HepG2 (cell line): ENCODE results near the gene NEDD4. TPM values are rescaled to one million over a fixed set of nuclear protein-coding genes. Genes with fewer than 3 reads are reported as not detected.
"Not testable (repeated sequence)": the region's sequence is repeated elsewhere in the genome, so short reads cannot be mapped to it uniquely, and the experiment has no call there.

ENCODE experiments used
- ATAC-seq: fragments of 200-7000 bp; cut with Tn5 transposase; 3 replicates; pipeline ENCODE4 v1.9.1; 2020; ENCODE audit warnings: mild to moderate bottlenecking, moderate library complexity
- BruUV-seq: library from RNA; stranded (reverse); fragments of 400-500 nt; replicated peaks from 2 replicates; lab custom pipeline; 2021; lab: Mats Ljungman, UMichigan
- CTCF ChIA-PET: fragments of 300-600 bp; formaldehyde crosslinking; extraction: SDS; loops from one replicate; lab custom pipeline; 2021; ENCODE audit warnings: low total read pairs, inconsistent platforms, low intra/inter-chr PET ratio; lab: Yijun Ruan, JAX
- POLR2A ChIA-PET: fragments of 350-600 bp; sonication (Branson Sonifier 250); formaldehyde crosslinking; loops from one replicate; lab custom pipeline; 2020; ENCODE audit warnings: antibody characterized with exemption, inconsistent platforms; lab: Yijun Ruan, JAX
- DNase-seq: peaks from one replicate; pipeline ENCODE4 v3.0.0-alpha.2; 2015; ENCODE audit warnings: low spot score
- FAIRE-seq: peaks from 3 replicates; lab custom pipeline; 2011; peaks lifted over from hg19 to GRCh38; lab: Jason Lieb, UNC
- H2AFZ ChIP-seq: one replicate; pipeline ENCODE4 v1.6.1; 2011; ENCODE audit warnings: low read length, inconsistent platforms
- H3K27ac ChIP-seq: fragments of 300-600 bp; 3 replicates; pipeline ENCODE4 v1.8.0; 2011; ENCODE audit warnings: mixed run types, mild to moderate bottlenecking, mixed read lengths, low read length, inconsistent platforms; ENCODE audit not compliant: insufficient read depth; ENCODE audit errors: extremely low read length
- H3K27me3 ChIP-seq, 2 experiments: fragments of 200-600 bp in 1 of 2; 2 replicates in 1 of 2; 3 replicates in 1 of 2; pipeline versions ENCODE4 v1.6.0 to v1.8.0; 2011; ENCODE audit warnings: low read length in 2 of 2, mild to moderate bottlenecking in 2 of 2, moderate library complexity in 2 of 2, inconsistent platforms in 1 of 2; ENCODE audit not compliant: insufficient read depth in 2 of 2, control insufficient read depth in 1 of 2
- H3K36me3 ChIP-seq, 2 experiments: fragments of 200-600 bp in 1 of 2; replicated peaks in 1 of 2; 2 replicates in 1 of 2; 3 replicates in 1 of 2; pipeline versions ENCODE4 v1.5.1 to v1.8.0; 2011; ENCODE audit warnings: low read length in 2 of 2, inconsistent platforms in 1 of 2; ENCODE audit not compliant: insufficient read depth in 2 of 2, control insufficient read depth in 1 of 2
- H3K4me1 ChIP-seq: 2 replicates; pipeline ENCODE4 v1.5.1; 2012; ENCODE audit warnings: low read length, inconsistent platforms; ENCODE audit not compliant: insufficient read depth
- H3K4me2 ChIP-seq: 2 replicates; pipeline ENCODE4 v1.6.0; 2011; ENCODE audit warnings: low read depth, low read length, inconsistent platforms
- H3K4me3 ChIP-seq, 3 experiments: fragments of 200-600 bp in 1 of 3; sonication (generic), shearing (Covaris generic) in 1 of 3; replicated peaks in 1 of 3; 2 replicates each; pipeline ENCODE4 v1.5.1; 2011 to 2016; ENCODE audit warnings: low read length in 3 of 3, inconsistent platforms in 2 of 3, low read depth in 2 of 3, mild to moderate bottlenecking in 2 of 3, control low read depth in 1 of 3, mixed read lengths in 1 of 3; ENCODE audit not compliant: insufficient read depth in 1 of 3
- H3K79me2 ChIP-seq: one replicate; pipeline ENCODE4 v1.6.1; 2011; ENCODE audit warnings: low read length, inconsistent platforms; ENCODE audit not compliant: insufficient read depth
- H3K9ac ChIP-seq: 2 replicates; pipeline ENCODE4 v1.6.0; 2011; ENCODE audit warnings: mild to moderate bottlenecking, low read depth, low read length, inconsistent platforms; ENCODE audit not compliant: insufficient read depth
- H3K9me3 ChIP-seq: 2 replicates; pipeline ENCODE4 v1.5.1; 2012; ENCODE audit warnings: mild to moderate bottlenecking, low read length
- H4K20me1 ChIP-seq: 2 replicates; pipeline ENCODE4 v1.6.0; 2011; ENCODE audit warnings: inconsistent platforms, mild to moderate bottlenecking, low read length, moderate library complexity; ENCODE audit not compliant: insufficient read depth
- MED8 ChIP-seq: sonication (generic); formaldehyde crosslinking; IDR thresholded peaks from 2 replicates; pipeline ENCODE4 v1.8.1; 2023; ENCODE audit warnings: mild to moderate bottlenecking, missing genetic modification reagents; ENCODE audit not compliant: insufficient replicate concordance
- ZMYM3 ChIP-seq: sonication (generic); formaldehyde crosslinking; IDR thresholded peaks from 2 replicates; pipeline ENCODE4 v1.5.1; 2020; ENCODE audit warnings: mild to moderate bottlenecking, missing genetic modification reagents
- WGBS: methylation state at CpG from one replicate; pipeline ENCODE4 v1.1.6; 2017; ENCODE audit warnings: low lambda C conversion rate; 5-methylcytosine and 5-hydroxymethylcytosine counted together
- in situ Hi-C: cut with HindIII; loops from 2 replicates; pipeline ENCODE4 v1.10.0; 2017; ENCODE audit warnings: low pct_unique_long_range_greater_than_20kb; ENCODE audit not compliant: extremely low pct_ligation_motif_present
- intact Hi-C: fragments of 100-400 bp; cut with micrococcal nuclease; formaldehyde crosslinking; loops from one replicate; pipeline ENCODE4 v1.10.0; 2022; ENCODE audit not compliant: unreplicated experiment
- polyA plus RNA-seq, 8 experiments: library from polyadenylated mRNA; depleted of rRNA in 3 of 8; stranded (reverse) in 7 of 8; unstranded in 1 of 8; fragments of >200 nt; fragmentation: Illumina TruSeq in 4 of 8; extraction: Trizol in 4 of 8; gene quantifications; 2 replicates each; pipeline versions ENCODE4 v1.2.1 to v1.2.3, GENCODE V29; 2011 to 2016; ENCODE audit warnings: low read depth in 4 of 8, missing spikeins in 1 of 8, mixed read lengths in 1 of 8; ENCODE audit not compliant: insufficient read depth in 1 of 8
- total RNA-seq, 5 experiments: library from RNA; depleted of rRNA; stranded (reverse); fragments of >200 nt; fragmentation: Illumina TruSeq; extraction: Trizol; gene quantifications; 2 replicates each; pipeline ENCODE4 v1.2.3, GENCODE V29; 2016; ENCODE audit warnings: low read depth in 1 of 5

The NEDD4 gene
- total and polyA plus RNA-seq, 2 of the 13 experiments (the other 11 are each of a cell fraction or from before 2014, with no cell fraction given): 10.4 to 13.0 TPM

DNA sequence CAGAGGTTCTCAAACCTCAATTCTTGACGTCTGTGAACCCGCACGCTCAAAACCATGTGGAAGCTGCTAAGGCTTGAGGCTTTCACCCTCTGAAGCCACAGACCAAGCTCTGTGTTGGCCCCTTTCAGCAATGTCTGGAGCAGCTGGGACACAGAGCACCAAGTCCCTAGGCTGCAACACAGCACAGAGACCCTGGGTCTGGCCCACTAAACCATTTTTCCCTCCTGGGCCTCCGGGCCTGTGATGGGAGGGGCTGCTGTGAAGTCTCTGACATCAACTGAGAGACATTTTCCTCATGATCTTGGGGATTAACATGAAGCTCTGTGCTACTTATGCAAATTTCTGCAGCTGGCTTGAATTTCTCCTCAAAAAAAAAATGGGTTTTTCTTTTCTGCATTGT lies 21.3 kb upstream of the NEDD4 start:
- POLR2A ChIA-PET: no interaction called here
- FAIRE-seq: no peak
- H3K4me2 ChIP-seq: no peak overlapping the region
- CTCF ChIA-PET: no interaction called here
- in situ Hi-C loops (no loop called here), intact Hi-C loops (no loop called here)
- peaks cover 8% of the 10 kb centered on the region for H3K9me3 ChIP-seq
- no peaks in the 10 kb centered on the region for H4K20me1 ChIP-seq
- H3K27ac ChIP-seq: no peak overlapping the region
- no peak for ATAC-seq
- no peak overlapping the region for H2AFZ ChIP-seq
- no peak overlapping the region for H3K4me3 ChIP-seq
- BruUV-seq: no TSS peak
- TF ChIP-seq MED8 (CRISPR knock-in tag) (no peak), ZMYM3 (no peak)
- TF ChIP-seq, all 625 proteins: peak for 0
- H3K4me1 ChIP-seq: peaks cover 21% of the 10 kb centered on the region
- no peaks in the 10 kb centered on the region for H3K79me2 ChIP-seq
- H3K9ac ChIP-seq: no peak overlapping the region
- no peak for DNase-seq
- no peaks in the 10 kb centered on the region for H3K36me3 ChIP-seq
- H3K27me3 ChIP-seq: no peaks in the 10 kb centered on the region
- WGBS: 83% methylated on average over 3 of the region's 4 CpGs

DNA sequence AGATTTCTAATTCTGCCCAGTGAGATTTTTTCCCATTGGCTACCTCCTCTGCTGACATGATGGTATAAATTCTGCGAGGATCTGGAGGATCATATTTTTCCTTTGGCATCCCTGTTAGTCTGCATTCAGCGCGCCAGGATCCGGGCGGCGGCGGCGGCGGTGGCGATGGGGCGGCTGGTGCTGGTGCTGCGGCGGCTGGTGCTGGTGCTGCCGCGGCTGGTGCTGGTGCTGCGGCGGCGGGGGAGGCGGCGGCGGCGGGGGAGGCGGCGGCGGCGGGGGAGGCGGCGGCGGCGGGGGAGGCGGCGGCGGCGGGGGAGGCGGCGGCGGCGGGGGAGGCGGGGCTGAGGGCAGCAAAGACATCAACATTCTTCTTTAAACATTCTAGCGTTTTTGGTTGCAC lies 13.6 kb upstream of the NEDD4 start:
- H3K36me3 ChIP-seq, DNase-seq, FAIRE-seq, BruUV-seq, H3K4me3 ChIP-seq, POLR2A ChIA-PET, H4K20me1 ChIP-seq, H3K27ac ChIP-seq, ATAC-seq, H3K27me3 ChIP-seq, H3K9me3 ChIP-seq, in situ Hi-C loops, H3K9ac ChIP-seq, H3K4me1 ChIP-seq, intact Hi-C loops, CTCF ChIA-PET, H3K79me2 ChIP-seq, H2AFZ ChIP-seq: not testable (repeated sequence)
- H3K4me2 ChIP-seq: peak overlapping the region; percentile 55
- WGBS: 79% methylated on average over 34 of the region's 40 CpGs
